ENCODE measurements around the gene MRPL36. TPM values are rescaled to one million over a fixed set of nuclear protein-coding genes. Genes with fewer than 3 reads are reported as not detected.

The MRPL36 gene
- total and polyA plus RNA-seq, 2 experiments from 2014 or later = 47.5 to 149 TPM

DNA sequence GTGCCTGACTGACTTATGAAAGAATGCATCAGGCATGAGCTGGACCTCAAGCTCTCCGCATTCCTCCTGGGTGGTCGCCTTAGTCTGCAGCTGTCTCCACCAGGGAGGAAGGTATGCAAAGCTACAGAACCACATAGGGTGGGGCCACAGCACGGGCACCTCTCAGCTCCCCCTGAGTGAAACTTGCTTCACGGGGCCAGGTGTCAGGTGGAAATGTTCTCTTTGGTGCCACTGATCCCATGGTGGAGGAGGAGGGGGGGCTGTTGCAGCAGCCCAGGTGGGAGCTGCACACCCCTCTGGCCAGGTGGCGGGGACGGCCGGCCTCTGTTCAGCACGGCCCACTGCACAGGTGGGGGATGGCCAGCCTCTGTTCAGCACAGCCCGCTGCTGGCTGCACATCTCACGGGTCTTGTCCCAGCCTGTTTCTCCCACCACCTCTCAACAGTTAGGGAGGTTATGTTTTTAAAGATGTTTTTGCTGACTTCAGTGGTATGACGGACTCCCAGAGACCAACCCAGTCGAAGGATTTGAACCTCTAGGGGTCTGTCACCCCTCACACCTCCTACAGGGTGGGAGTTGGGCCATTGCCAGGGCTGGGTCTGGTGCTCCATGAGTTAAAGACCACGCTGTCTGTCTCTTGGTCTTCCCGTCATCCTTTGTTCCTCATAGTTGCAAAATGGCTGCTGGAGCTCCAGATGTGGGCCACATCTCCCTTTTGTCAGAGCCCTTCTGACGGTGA lies 34.3 kb downstream of the MRPL36 start (continued):
- TF ChIP-seq, protein P1, sequence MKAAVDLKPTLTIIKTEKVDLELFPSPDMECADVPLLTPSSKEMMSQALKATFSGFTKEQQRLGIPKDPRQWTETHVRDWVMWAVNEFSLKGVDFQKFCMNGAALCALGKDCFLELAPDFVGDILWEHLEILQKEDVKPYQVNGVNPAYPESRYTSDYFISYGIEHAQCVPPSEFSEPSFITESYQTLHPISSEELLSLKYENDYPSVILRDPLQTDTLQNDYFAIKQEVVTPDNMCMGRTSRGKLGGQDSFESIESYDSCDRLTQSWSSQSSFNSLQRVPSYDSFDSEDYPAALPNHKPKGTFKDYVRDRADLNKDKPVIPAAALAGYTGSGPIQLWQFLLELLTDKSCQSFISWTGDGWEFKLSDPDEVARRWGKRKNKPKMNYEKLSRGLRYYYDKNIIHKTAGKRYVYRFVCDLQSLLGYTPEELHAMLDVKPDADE (IDR thresholded peaks at IDR 0.05) = no peak
- TF ChIP-seq ZNF114 (CRISPR knock-in tag; IDR thresholded peaks at IDR 0.05) (no peak), ZNF331 (CRISPR knock-in tag; IDR thresholded peaks at IDR 0.05; ENCODE audit: low read depth) (no peak), NANOG (IDR thresholded peaks at IDR 0.05; ENCODE audit: borderline replicate concordance) (no peak), CREB1 (CRISPR knock-in tag; IDR thresholded peaks at IDR 0.05; ENCODE audit: low read depth) (no peak), JUNB (IDR thresholded peaks at IDR 0.05; ENCODE audit: unreplicated experiment) (no peak), EZH2phosphoT487 (IDR thresholded peaks at IDR 0.05; ENCODE audit: unreplicated experiment) (no peak)
- TF ChIP-seq, protein P2, sequence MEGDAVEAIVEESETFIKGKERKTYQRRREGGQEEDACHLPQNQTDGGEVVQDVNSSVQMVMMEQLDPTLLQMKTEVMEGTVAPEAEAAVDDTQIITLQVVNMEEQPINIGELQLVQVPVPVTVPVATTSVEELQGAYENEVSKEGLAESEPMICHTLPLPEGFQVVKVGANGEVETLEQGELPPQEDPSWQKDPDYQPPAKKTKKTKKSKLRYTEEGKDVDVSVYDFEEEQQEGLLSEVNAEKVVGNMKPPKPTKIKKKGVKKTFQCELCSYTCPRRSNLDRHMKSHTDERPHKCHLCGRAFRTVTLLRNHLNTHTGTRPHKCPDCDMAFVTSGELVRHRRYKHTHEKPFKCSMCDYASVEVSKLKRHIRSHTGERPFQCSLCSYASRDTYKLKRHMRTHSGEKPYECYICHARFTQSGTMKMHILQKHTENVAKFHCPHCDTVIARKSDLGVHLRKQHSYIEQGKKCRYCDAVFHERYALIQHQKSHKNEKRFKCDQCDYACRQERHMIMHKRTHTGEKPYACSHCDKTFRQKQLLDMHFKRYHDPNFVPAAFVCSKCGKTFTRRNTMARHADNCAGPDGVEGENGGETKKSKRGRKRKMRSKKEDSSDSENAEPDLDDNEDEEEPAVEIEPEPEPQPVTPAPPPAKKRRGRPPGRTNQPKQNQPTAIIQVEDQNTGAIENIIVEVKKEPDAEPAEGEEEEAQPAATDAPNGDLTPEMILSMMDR (conservative IDR thresholded peaks at IDR 0.05; ENCODE audit: low read depth in 2 of 2) = no peak

DNA sequence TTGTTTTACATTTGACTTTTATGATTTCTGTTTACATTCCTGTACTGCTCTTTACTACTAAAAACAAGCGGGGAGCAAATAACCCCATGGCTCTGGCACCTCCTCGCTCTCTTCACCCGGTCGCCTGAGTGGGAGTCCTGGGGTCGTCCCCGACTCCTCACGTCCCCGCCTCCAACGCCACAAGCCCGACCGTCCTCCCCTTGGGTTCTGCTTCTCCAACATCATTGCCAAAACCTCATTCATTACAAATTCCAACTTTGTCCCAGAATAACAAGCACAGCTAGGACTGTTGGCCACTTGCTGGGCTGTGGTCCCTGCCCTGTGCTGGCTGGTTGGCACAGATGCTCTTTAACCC lies 35.1 kb downstream of the MRPL36 start:
- H3K36me3 Mint-ChIP-seq (ENCODE audit: low read depth) = no peaks in the 10 kb centered on the region
- Histone ChIP-seq H4K20me1 (replicated peaks; ENCODE audit: insufficient read depth) (no peaks in the 10 kb centered on the region), H3K27me3 (ENCODE audit: insufficient read depth) (no peaks in the 10 kb centered on the region), H3K4me2 (no peak overlapping the region), H3K4me1 (ENCODE audit: insufficient read depth) (no peaks in the 10 kb centered on the region), H3K9me2 (ENCODE audit: insufficient read depth) (no peaks in the 10 kb centered on the region), H3F3A (replicated peaks; ENCODE audit: low read depth) (no peaks in the 10 kb centered on the region), H3K4me3 (no peak overlapping the region), H3K79me2 (replicated peaks; ENCODE audit: insufficient read depth) (no peaks in the 10 kb centered on the region), H3K36me3 (ENCODE audit: insufficient read depth) (no peaks in the 10 kb centered on the region), H3K27ac (ENCODE audit: low read depth) (no peak overlapping the region), H2AFZ (no peak overlapping the region)
- DNase-seq (ENCODE audit: low spot score) (no peak), ATAC-seq (no peak)
- H3K27ac Mint-ChIP-seq = no peak overlapping the region
- no peaks in the 10 kb centered on the region for H3K9me3 Mint-ChIP-seq
- TF ChIP-seq CREB1 (CRISPR knock-in tag; IDR thresholded peaks at IDR 0.05; ENCODE audit: low read depth) = no peak
- TF ChIP-seq STAT1 (IDR thresholded peaks at IDR 0.05; ENCODE audit: unreplicated experiment) = no peak
- TF ChIP-seq, protein P3, sequence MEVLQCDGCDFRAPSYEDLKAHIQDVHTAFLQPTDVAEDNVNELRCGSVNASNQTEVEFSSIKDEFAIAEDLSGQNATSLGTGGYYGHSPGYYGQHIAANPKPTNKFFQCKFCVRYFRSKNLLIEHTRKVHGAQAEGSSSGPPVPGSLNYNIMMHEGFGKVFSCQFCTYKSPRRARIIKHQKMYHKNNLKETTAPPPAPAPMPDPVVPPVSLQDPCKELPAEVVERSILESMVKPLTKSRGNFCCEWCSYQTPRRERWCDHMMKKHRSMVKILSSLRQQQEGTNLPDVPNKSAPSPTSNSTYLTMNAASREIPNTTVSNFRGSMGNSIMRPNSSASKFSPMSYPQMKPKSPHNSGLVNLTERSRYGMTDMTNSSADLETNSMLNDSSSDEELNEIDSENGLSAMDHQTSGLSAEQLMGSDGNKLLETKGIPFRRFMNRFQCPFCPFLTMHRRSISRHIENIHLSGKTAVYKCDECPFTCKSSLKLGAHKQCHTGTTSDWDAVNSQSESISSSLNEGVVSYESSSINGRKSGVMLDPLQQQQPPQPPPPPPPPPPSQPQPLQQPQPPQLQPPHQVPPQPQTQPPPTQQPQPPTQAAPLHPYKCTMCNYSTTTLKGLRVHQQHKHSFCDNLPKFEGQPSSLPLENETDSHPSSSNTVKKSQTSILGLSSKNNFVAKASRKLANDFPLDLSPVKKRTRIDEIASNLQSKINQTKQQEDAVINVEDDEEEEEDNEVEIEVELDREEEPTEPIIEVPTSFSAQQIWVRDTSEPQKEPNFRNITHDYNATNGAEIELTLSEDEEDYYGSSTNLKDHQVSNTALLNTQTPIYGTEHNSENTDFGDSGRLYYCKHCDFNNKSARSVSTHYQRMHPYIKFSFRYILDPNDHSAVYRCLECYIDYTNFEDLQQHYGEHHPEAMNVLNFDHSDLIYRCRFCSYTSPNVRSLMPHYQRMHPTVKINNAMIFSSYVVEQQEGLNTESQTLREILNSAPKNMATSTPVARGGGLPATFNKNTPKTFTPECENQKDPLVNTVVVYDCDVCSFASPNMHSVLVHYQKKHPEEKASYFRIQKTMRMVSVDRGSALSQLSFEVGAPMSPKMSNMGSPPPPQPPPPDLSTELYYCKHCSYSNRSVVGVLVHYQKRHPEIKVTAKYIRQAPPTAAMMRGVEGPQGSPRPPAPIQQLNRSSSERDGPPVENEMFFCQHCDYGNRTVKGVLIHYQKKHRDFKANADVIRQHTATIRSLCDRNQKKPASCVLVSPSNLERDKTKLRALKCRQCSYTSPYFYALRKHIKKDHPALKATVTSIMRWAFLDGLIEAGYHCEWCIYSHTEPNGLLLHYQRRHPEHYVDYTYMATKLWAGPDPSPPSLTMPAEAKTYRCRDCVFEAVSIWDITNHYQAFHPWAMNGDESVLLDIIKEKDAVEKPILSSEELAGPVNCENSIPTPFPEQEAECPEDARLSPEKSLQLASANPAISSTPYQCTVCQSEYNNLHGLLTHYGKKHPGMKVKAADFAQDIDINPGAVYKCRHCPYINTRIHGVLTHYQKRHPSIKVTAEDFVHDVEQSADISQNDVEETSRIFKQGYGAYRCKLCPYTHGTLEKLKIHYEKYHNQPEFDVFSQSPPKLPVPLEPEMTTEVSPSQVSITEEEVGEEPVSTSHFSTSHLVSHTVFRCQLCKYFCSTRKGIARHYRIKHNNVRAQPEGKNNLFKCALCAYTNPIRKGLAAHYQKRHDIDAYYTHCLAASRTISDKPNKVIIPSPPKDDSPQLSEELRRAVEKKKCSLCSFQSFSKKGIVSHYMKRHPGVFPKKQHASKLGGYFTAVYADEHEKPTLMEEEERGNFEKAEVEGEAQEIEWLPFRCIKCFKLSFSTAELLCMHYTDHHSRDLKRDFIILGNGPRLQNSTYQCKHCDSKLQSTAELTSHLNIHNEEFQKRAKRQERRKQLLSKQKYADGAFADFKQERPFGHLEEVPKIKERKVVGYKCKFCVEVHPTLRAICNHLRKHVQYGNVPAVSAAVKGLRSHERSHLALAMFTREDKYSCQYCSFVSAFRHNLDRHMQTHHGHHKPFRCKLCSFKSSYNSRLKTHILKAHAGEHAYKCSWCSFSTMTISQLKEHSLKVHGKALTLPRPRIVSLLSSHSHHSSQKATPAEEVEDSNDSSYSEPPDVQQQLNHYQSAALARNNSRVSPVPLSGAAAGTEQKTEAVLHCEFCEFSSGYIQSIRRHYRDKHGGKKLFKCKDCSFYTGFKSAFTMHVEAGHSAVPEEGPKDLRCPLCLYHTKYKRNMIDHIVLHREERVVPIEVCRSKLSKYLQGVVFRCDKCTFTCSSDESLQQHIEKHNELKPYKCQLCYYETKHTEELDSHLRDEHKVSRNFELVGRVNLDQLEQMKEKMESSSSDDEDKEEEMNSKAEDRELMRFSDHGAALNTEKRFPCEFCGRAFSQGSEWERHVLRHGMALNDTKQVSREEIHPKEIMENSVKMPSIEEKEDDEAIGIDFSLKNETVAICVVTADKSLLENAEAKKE (CRISPR knock-in tag; IDR thresholded peaks at IDR 0.05) = no peak
- TF ChIP-seq, protein P4, sequence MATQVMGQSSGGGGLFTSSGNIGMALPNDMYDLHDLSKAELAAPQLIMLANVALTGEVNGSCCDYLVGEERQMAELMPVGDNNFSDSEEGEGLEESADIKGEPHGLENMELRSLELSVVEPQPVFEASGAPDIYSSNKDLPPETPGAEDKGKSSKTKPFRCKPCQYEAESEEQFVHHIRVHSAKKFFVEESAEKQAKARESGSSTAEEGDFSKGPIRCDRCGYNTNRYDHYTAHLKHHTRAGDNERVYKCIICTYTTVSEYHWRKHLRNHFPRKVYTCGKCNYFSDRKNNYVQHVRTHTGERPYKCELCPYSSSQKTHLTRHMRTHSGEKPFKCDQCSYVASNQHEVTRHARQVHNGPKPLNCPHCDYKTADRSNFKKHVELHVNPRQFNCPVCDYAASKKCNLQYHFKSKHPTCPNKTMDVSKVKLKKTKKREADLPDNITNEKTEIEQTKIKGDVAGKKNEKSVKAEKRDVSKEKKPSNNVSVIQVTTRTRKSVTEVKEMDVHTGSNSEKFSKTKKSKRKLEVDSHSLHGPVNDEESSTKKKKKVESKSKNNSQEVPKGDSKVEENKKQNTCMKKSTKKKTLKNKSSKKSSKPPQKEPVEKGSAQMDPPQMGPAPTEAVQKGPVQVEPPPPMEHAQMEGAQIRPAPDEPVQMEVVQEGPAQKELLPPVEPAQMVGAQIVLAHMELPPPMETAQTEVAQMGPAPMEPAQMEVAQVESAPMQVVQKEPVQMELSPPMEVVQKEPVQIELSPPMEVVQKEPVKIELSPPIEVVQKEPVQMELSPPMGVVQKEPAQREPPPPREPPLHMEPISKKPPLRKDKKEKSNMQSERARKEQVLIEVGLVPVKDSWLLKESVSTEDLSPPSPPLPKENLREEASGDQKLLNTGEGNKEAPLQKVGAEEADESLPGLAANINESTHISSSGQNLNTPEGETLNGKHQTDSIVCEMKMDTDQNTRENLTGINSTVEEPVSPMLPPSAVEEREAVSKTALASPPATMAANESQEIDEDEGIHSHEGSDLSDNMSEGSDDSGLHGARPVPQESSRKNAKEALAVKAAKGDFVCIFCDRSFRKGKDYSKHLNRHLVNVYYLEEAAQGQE (IDR thresholded peaks at IDR 0.05; ENCODE audit: unreplicated experiment) = no peak
- no peak overlapping the region for H3K4me3 Mint-ChIP-seq
- H3K4me1 Mint-ChIP-seq = peaks cover 18% of the 10 kb centered on the region
- peaks cover 8% of the 10 kb centered on the region for H3K27me3 Mint-ChIP-seq (ENCODE audit: insufficient read depth, low read depth, poor library complexity)

Data from GM23338 (cell line).